GM18505 (cell line): ENCODE results near the gene MYO18A.
"Not testable (repeated sequence)": the region's sequence is repeated elsewhere in the genome, so short reads cannot be mapped to it uniquely, and the experiment has no call there.

Experiments
- ATAC-seq: cut with Tn5 transposase; IDR thresholded peaks from one replicate; pipeline ENCODE4 v1.9.1; 2021; ENCODE audit not compliant: unreplicated experiment
- POLR2A ChIP-seq: IDR thresholded peaks from 4 replicates; pipeline ENCODE4 v1.6.1; 2011; ENCODE audit warnings: borderline replicate concordance; ENCODE audit not compliant: insufficient read depth, insufficient read length; ENCODE audit errors: extremely low read depth

MYO18A gene

GRCh38 chr17:29100296-29100695 is 79.9 kb downstream of the MYO18A start:
- ATAC-seq = no peak
- TF ChIP-seq POLR2A = no peak

- TF ChIP-seq POLR2A = no peak
- ATAC-seq = no peak
These were observed 80.7 kb downstream of the MYO18A start for GRCh38 chr17:29099527-29099926.

GRCh38 chr17:29096094-29096493 is 84.1 kb downstream of the MYO18A start:
- ATAC-seq = no peak
- TF ChIP-seq POLR2A = no peak

- ATAC-seq = no peak
- TF ChIP-seq POLR2A = no peak
These were observed 84.8 kb downstream of the MYO18A start for GRCh38 chr17:29095439-29095838.

- no peak for TF ChIP-seq POLR2A
- no peak for ATAC-seq
These were observed 86.0 kb downstream of the MYO18A start for GRCh38 chr17:29094101-29094708.

- no peak for TF ChIP-seq POLR2A
- no peak for ATAC-seq
These were observed 86.9 kb downstream of the MYO18A start for GRCh38 chr17:29093090-29093871.

- no peak for TF ChIP-seq POLR2A
- no peak for ATAC-seq
These were observed 88.5 kb downstream of the MYO18A start for GRCh38 chr17:29091606-29092289.

GRCh38 chr17:29090750-29091605 is 89.2 kb downstream of the MYO18A start:
- ATAC-seq = no peak
- TF ChIP-seq POLR2A = no peak

- ATAC-seq = no peak
- no peak for TF ChIP-seq POLR2A
These were observed 90.1 kb downstream of the MYO18A start for GRCh38 chr17:29090108-29090507.

- no peak for TF ChIP-seq POLR2A
- no peak for ATAC-seq
These were observed 90.6 kb downstream of the MYO18A start for GRCh38 chr17:29089601-29090044.

- ATAC-seq = not testable (repeated sequence)
These were observed 91.4 kb downstream of the MYO18A start for GRCh38 chr17:29088782-29089181.

- ATAC-seq = no peak
- TF ChIP-seq POLR2A = no peak
These were observed 93.4 kb downstream of the MYO18A start for GRCh38 chr17:29086628-29087332.
